Esophagus muscularis mucosa (tissue), 4 donors: Measurements from ENCODE around the gene LRRN4. TPM values are rescaled to one million over a fixed set of nuclear protein-coding genes. Genes with fewer than 3 reads are reported as not detected.

Experiments
- DNase-seq: peaks from one replicate; pipeline ENCODE4 v3.0.0-alpha.2; 2017; ENCODE audit errors: extremely low spot score
- H3K27ac ChIP-seq, 4 donors: fragments of 200-600 bp; sonication (generic); replicated peaks in 1 of 4; 1 replicate in 3 of 4; 2 replicates in 1 of 4; pipeline ENCODE4 v1.5.1; 2016 to 2019; ENCODE audit warnings: mild to moderate bottlenecking in 1 of 4
- H3K27me3 ChIP-seq, 4 donors: fragments of 200-600 bp; sonication (generic); one replicate each; pipeline versions ENCODE4 v1.5.1 to v1.6.0; 2016 to 2019
- H3K36me3 ChIP-seq, 4 donors: fragments of 200-600 bp; sonication (generic); one replicate each; pipeline ENCODE4 v1.5.1; 2016 to 2019
- H3K4me1 ChIP-seq, 4 donors: fragments of 200-600 bp; sonication (generic); one replicate each; pipeline ENCODE4 v1.5.1; 2016 to 2019
- H3K4me3 ChIP-seq, 4 donors: fragments of 200-600 bp; sonication (generic); 1 replicate in 2 of 4; 2 replicates in 2 of 4; pipeline ENCODE4 v1.5.1; 2016 to 2019; ENCODE audit warnings: mild to moderate bottlenecking in 4 of 4, moderate library complexity in 1 of 4
- H3K9me3 ChIP-seq, 4 donors: fragments of 200-600 bp; sonication (generic); 1 replicate in 3 of 4; 2 replicates in 1 of 4; pipeline ENCODE4 v1.5.1; 2016 to 2019
- CTCF ChIP-seq, 3 experiments: fragments of 200-600 bp in 2 of 3; fragments of 450-650 bp in 1 of 3; sonication (generic) in 2 of 3; IDR thresholded peaks; one replicate each; pipeline ENCODE4 v1.5.1; 2017 to 2019; ENCODE audit warnings: antibody characterized with exemption in 3 of 3, mild to moderate bottlenecking in 2 of 3, moderate library complexity in 1 of 3
- EP300 ChIP-seq: sonication (generic); formaldehyde crosslinking; IDR thresholded peaks from one replicate; pipeline ENCODE4 v1.6.1; 2017; ENCODE audit warnings: antibody characterized with exemption
- POLR2A ChIP-seq: fragments of 450-650 bp; IDR thresholded peaks from one replicate; pipeline ENCODE4 v1.6.1; 2017; ENCODE audit warnings: antibody characterized with exemption, moderate library complexity, mild to moderate bottlenecking, low read depth
- POLR2AphosphoS5 ChIP-seq, 2 donors: sonication (generic); formaldehyde crosslinking; IDR thresholded peaks; one replicate each; pipeline ENCODE4 v1.6.1; 2017; ENCODE audit warnings: antibody characterized with exemption in 2 of 2
- WGBS: methylation state at CpG from one replicate; pipeline ENCODE4 v1.1.5; 2018; 5-methylcytosine and 5-hydroxymethylcytosine counted together
- intact Hi-C: fragments of 100-400 bp; cut with DNase I; formaldehyde crosslinking; loops from one replicate; pipeline ENCODE4 v1.15.1; 2023
- total RNA-seq, 4 donors: library from RNA; depleted of rRNA; stranded (reverse); fragments of >200 nt; gene quantifications; one replicate each; pipeline versions ENCODE4 v1.1.0 to v1.2.1, GENCODE V29; 2016

LRRN4 gene
- total RNA-seq = under 1 TPM in 2 of 4 donors, not detected in 2; 0.17 to 0.42 TPM

GRCh38 chr20:6053776-6054688 lies at the start of gene LRRN4:
LRRN4 (minus strand) TSS chr20:6054060; CDS start chr20:6052799, 1,261 bp downstream.
- no peak for DNase-seq
- 55% methylated on average over 13 of the region's 13 CpGs for WGBS
- Histone ChIP-seq H3K4me1 (peaks cover 0 to 22% (median 16%) of the 10 kb centered on the region in 4 donors), H3K36me3 (no peaks in the 10 kb centered on the region), H3K4me3 (no peak within 1 kb of the TSS), H3K27me3 (peaks cover 0 to 72% (median 4%) of the 10 kb centered on the region in 4 donors), H3K27ac (no peak within 1 kb of the TSS), H3K9me3 (no peaks in the 10 kb centered on the region)
- intact Hi-C loops = no loop called here
- TF ChIP-seq POLR2AphosphoS5 (IDR thresholded peaks at IDR 0.05) (no peak), POLR2A (no peak), EP300 (no peak), CTCF (IDR thresholded peaks at IDR 0.05) (no peak)

- TF ChIP-seq EP300 (no peak), POLR2A (no peak), POLR2AphosphoS5 (IDR thresholded peaks at IDR 0.05) (no peak), CTCF (IDR thresholded peaks at IDR 0.05) (no peak)
- Histone ChIP-seq H3K9me3 (no peaks in the 10 kb centered on the region), H3K27ac (no peak overlapping the region), H3K36me3 (no peaks in the 10 kb centered on the region), H3K27me3 (no peaks in the 10 kb centered on the region), H3K4me1 (no peaks in the 10 kb centered on the region), H3K4me3 (no peak overlapping the region)
- intact Hi-C loops = no loop called here
- no peak for DNase-seq
- 92% methylated on average over 1 of the region's 1 CpG for WGBS
Measured at GRCh38 chr20:6103301-6103700, 49.4 kb upstream of the LRRN4 start.

GRCh38 chr20:6101346-6101745 lies 47.5 kb upstream of the LRRN4 start:
- Histone ChIP-seq H3K27ac (no peak overlapping the region), H3K4me3 (no peak overlapping the region), H3K36me3 (no peaks in the 10 kb centered on the region), H3K4me1 (no peaks in the 10 kb centered on the region), H3K9me3 (no peaks in the 10 kb centered on the region), H3K27me3 (no peaks in the 10 kb centered on the region)
- no peak for DNase-seq
- 88% methylated on average over 2 of the region's 2 CpGs for WGBS
- TF ChIP-seq EP300 (no peak), CTCF (IDR thresholded peaks at IDR 0.05) (no peak), POLR2AphosphoS5 (IDR thresholded peaks at IDR 0.05) (no peak), POLR2A (no peak)
- intact Hi-C loops = no loop called here

GRCh38 chr20:6100246-6100645 lies 46.4 kb upstream of the LRRN4 start:
- no peaks in the 10 kb centered on the region for H3K4me1 ChIP-seq
- no peaks in the 10 kb centered on the region for H3K9me3 ChIP-seq
- intact Hi-C loops = no loop called here
- no peak overlapping the region for H3K27ac ChIP-seq
- TF ChIP-seq POLR2AphosphoS5 (IDR thresholded peaks at IDR 0.05) = no peak
- TF ChIP-seq POLR2A = no peak
- TF ChIP-seq EP300 = no peak
- no peak for TF ChIP-seq CTCF (IDR thresholded peaks at IDR 0.05)
- no peak overlapping the region for H3K4me3 ChIP-seq
- H3K36me3 ChIP-seq = no peaks in the 10 kb centered on the region
- no peak for DNase-seq
- WGBS = 95% methylated on average over 2 of the region's 2 CpGs
- H3K27me3 ChIP-seq = no peaks in the 10 kb centered on the region
